Activated CD8-positive, alpha-beta T cell treated with anti-CD3 and anti-CD28 coated beads for 36 hours (primary cell): ENCODE data around the gene CMSS1. TPM values are rescaled to one million over a fixed set of nuclear protein-coding genes. Genes with fewer than 3 reads are reported as not detected.

Experiments
- ATAC-seq: fragments of 200-7000 bp; cut with Tn5 transposase; one replicate; pipeline ENCODE4 v1.10.0; 2021; ENCODE audit warnings: mild to moderate bottlenecking, moderate library complexity
- CTCF ChIA-PET: fragments of 350-600 bp; sonication (Branson Sonifier 250); formaldehyde crosslinking; loops from one replicate; lab custom pipeline; 2021; ENCODE audit warnings: antibody characterized with exemption; lab: Charles Lee
- POLR2A ChIA-PET: fragments of 350-600 bp; sonication (Branson Sonifier 250); formaldehyde crosslinking; loops from one replicate; lab custom pipeline; 2021; ENCODE audit warnings: antibody characterized with exemption; lab: Charles Lee
- DNase-seq: peaks from one replicate; pipeline ENCODE4 v3.0.0-alpha.2; 2020
- H3K27ac Mint-ChIP-seq: one replicate; pipeline ENCODE4 v1.8.0; 2021; ENCODE audit warnings: mild to moderate bottlenecking, mixed read lengths
- H3K27me3 Mint-ChIP-seq: one replicate; pipeline ENCODE4 v1.8.0; 2021; ENCODE audit warnings: mixed read lengths
- H3K36me3 Mint-ChIP-seq: one replicate; pipeline ENCODE4 v1.8.0; 2021; ENCODE audit warnings: low read depth, mixed read lengths
- H3K4me1 Mint-ChIP-seq: one replicate; pipeline ENCODE4 v1.8.0; 2021; ENCODE audit warnings: low read depth, mixed read lengths
- H3K4me3 Mint-ChIP-seq: one replicate; pipeline ENCODE4 v1.8.0; 2021; ENCODE audit warnings: mild to moderate bottlenecking, moderate library complexity, mixed read lengths
- H3K9me3 Mint-ChIP-seq: one replicate; pipeline ENCODE4 v1.8.0; 2021; ENCODE audit warnings: mixed read lengths
- intact Hi-C: fragments of 100-400 bp; cut with micrococcal nuclease; formaldehyde crosslinking; loops from one replicate; pipeline ENCODE4 v1.10.0; 2022
- total RNA-seq, 2 experiments: library from RNA; stranded (reverse); gene quantifications; one replicate each; pipeline ENCODE4 v1.2.3, GENCODE V29; 2021
- TF ChIP-seq, protein P1 (sequence below): fragments of 200-600 bp; IDR thresholded peaks from one replicate; pipeline ENCODE4 v1.8.0; 2022; ENCODE audit warnings: antibody characterized with exemption, mild to moderate bottlenecking

Gene CMSS1
- total RNA-seq, 2 experiments from 2014 or later, result 93.9 to 110 TPM

DNA sequence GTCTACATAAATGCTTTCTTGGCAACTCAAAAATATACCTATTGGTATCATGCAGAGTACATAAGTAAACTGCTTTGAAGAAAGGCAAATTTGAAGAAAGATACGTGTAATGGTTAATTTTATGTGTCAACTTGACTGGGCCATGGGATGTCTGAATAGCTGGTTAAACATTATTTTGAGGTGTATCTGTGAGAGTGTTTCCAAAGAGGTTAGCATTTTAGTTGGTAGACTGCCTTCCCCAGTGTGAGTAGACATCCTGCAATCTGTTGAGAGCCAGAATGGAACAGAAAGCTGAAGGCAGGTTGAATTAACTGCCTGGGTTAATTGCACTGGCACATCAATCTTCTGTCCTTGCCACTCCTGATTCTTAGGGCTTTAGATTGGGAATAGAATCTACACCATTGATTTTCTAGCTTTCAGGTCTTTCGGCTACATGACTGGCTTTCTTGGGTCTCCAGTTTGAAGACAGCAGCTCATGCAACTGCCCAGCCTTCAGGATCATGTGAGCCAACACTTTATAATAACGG, 98.3 kb downstream of the CMSS1 start:
- DNase-seq, result no peak
- Mint-ChIP-seq H3K4me1 (peaks cover 12% of the 10 kb centered on the region), H3K27me3 (no peaks in the 10 kb centered on the region), H3K36me3 (peaks cover 15% of the 10 kb centered on the region), H3K27ac (no peak overlapping the region), H3K9me3 (no peaks in the 10 kb centered on the region), H3K4me3 (no peak overlapping the region)
- no peak for ATAC-seq
- ChIA-PET POLR2A (no interaction called here), CTCF (no interaction called here)
- intact Hi-C loops, result no loop called here
- TF ChIP-seq, protein P1, sequence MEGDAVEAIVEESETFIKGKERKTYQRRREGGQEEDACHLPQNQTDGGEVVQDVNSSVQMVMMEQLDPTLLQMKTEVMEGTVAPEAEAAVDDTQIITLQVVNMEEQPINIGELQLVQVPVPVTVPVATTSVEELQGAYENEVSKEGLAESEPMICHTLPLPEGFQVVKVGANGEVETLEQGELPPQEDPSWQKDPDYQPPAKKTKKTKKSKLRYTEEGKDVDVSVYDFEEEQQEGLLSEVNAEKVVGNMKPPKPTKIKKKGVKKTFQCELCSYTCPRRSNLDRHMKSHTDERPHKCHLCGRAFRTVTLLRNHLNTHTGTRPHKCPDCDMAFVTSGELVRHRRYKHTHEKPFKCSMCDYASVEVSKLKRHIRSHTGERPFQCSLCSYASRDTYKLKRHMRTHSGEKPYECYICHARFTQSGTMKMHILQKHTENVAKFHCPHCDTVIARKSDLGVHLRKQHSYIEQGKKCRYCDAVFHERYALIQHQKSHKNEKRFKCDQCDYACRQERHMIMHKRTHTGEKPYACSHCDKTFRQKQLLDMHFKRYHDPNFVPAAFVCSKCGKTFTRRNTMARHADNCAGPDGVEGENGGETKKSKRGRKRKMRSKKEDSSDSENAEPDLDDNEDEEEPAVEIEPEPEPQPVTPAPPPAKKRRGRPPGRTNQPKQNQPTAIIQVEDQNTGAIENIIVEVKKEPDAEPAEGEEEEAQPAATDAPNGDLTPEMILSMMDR, result no peak

DNA sequence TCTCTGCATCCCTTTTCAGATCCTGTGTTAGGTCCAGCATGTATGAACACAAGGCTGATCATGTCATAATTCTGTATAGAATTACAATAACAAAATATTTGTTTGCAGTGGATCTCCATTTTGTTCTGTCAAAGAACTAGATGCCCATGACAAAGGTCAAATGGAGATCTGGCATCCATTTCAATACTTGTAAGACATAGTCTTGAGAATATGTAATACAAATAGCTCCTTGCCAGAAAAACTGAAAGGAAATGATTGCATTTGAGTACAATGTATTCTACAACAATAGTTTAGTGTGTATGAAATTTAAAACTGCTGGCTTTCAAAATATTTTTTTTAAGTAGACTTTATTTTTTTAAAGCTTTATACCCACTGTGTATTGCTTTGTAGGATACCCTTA, 101.1 kb downstream of the CMSS1 start:
- H3K27ac Mint-ChIP-seq, result no peak overlapping the region
- no peaks in the 10 kb centered on the region for H3K9me3 Mint-ChIP-seq
- peaks cover 14% of the 10 kb centered on the region for H3K36me3 Mint-ChIP-seq
- H3K4me3 Mint-ChIP-seq, result no peak overlapping the region
- TF ChIP-seq, protein P1, result no peak
- POLR2A ChIA-PET, result interaction anchor here (1.0 kb wide), 1 partner anchor 101 kb away, joined by 4 read pairs; the partner anchor contains the start of gene CMSS1
- no peak for ATAC-seq
- intact Hi-C loops, result no loop called here
- no peaks in the 10 kb centered on the region for H3K27me3 Mint-ChIP-seq
- DNase-seq, result no peak
- CTCF ChIA-PET, result interaction anchor here (1.2 kb wide), 1 partner anchor 171 kb away, joined by 3 read pairs; no protein-coding TSS in a partner anchor
- peaks cover 12% of the 10 kb centered on the region for H3K4me1 Mint-ChIP-seq

DNA sequence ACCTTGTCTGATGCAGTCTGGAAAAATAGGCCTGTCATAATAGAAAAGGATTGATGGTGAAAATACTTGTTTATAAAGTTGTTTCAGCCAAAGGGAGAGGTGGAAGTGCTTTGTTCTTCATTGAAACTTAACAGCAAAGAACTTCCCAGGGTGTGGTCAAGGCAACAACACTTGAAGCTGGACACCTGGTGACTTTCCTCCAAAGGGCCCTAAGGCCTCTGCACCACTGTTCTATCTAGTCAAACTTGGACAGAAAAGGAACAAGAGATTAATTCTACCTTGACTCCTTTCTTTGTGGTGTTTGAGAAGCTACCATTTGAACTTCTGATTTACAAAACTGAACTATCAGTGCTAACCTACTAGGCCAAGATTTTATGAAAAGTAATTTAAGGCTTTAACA, 102.0 kb downstream of the CMSS1 start:
- ATAC-seq (no peak), DNase-seq (no peak)
- Mint-ChIP-seq H3K4me3 (no peak overlapping the region), H3K4me1 (peaks cover 11% of the 10 kb centered on the region), H3K27ac (no peak overlapping the region), H3K9me3 (no peaks in the 10 kb centered on the region), H3K27me3 (no peaks in the 10 kb centered on the region), H3K36me3 (peaks cover 16% of the 10 kb centered on the region)
- ChIA-PET CTCF (no interaction called here), POLR2A (no interaction called here)
- TF ChIP-seq, protein P1, result no peak
- intact Hi-C loops, result no loop called here

DNA sequence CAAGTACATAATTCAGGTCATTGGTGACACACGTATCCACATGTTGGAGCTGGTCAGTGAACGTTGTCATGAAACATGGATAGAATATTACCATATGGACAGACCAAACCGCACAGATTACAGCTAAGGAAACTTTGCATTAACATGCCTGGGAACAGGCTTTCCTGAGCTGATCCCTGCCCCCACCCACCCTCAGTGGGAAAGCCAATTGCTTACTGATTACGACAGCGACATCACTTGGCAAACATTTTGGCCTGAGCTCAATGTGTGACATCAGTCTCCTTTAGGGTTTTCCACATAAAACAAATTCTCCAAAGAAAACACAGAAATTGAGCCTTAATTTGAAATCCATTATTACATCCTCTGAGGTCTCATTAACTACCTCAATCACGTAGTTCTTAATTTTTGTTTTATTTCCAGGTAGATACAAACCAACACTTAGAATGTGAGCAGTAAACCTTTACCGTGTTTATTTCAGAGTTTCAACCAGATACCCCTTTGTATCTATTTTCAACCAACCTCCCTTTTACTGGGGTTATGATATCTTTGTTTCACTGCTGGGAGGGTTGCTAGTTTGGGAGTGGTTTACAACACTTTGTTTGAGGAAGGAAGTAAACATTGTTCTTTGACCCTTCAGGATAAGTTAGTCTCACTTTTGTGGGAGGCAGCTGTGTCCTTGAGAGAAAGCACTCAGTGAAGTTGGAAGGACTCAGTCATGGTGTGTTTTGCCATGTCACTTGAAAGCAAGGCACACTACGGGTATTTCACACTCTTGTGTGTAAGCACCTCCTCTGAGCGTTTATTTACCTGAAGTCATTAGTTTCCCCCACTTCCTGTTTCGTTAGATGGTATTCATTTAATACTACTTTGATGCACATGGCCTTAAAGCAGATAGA, 103.1 kb downstream of the CMSS1 start:
- ChIA-PET CTCF (no interaction called here), POLR2A (no interaction called here)
- ATAC-seq (no peak), DNase-seq (no peak)
- TF ChIP-seq, protein P1, result no peak
- Mint-ChIP-seq H3K4me3 (no peak overlapping the region), H3K36me3 (peaks cover 14% of the 10 kb centered on the region), H3K4me1 (peaks cover 11% of the 10 kb centered on the region), H3K27ac (no peak overlapping the region), H3K9me3 (no peaks in the 10 kb centered on the region), H3K27me3 (no peaks in the 10 kb centered on the region)
- intact Hi-C loops, result no loop called here

DNA sequence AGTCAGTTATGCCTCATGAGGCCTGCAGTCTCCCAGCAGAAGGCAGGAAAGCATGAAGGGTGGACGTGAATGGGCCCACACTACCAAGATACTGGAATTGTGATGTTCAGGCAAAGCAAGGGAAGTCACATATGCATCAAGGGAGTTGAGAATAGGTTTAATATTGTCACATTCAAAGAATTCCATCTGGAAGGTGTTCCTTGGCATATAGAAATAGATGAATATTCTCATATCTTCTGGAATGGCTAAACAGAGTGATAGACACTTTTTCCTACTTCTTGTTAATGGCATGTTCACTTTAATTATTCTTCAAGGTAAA, 103.7 kb downstream of the CMSS1 start:
- no peak overlapping the region for H3K4me3 Mint-ChIP-seq
- TF ChIP-seq, protein P1, result no peak
- H3K36me3 Mint-ChIP-seq, result peaks cover 12% of the 10 kb centered on the region
- ChIA-PET CTCF (no interaction called here), POLR2A (no interaction called here)
- H3K9me3 Mint-ChIP-seq, result no peaks in the 10 kb centered on the region
- H3K4me1 Mint-ChIP-seq, result peaks cover 11% of the 10 kb centered on the region
- H3K27me3 Mint-ChIP-seq, result no peaks in the 10 kb centered on the region
- intact Hi-C loops, result no loop called here
- ATAC-seq (no peak), DNase-seq (no peak)
- no peak overlapping the region for H3K27ac Mint-ChIP-seq
